HG03457 (cell line): ENCODE measurements around the gene GMPPB.

Experiments used
- ATAC-seq: cut with Tn5 transposase; IDR thresholded peaks from one replicate; pipeline ENCODE4 v1.9.1; 2021; ENCODE audit warnings: moderate number of reproducible peaks; ENCODE audit not compliant: unreplicated experiment

GMPPB gene

GRCh38 chr3:49729966-49730609 lies 6.3 kb upstream of the GMPPB start:
- no peak for ATAC-seq

GRCh38 chr3:49727924-49728361 lies 4.2 kb upstream of the GMPPB start:
- no peak for ATAC-seq

GRCh38 chr3:49727154-49727923 lies 3.6 kb upstream of the GMPPB start:
- ATAC-seq, result no peak

GRCh38 chr3:49725906-49726681 lies 2.3 kb upstream of the GMPPB start:
- ATAC-seq, result no peak

DNA sequence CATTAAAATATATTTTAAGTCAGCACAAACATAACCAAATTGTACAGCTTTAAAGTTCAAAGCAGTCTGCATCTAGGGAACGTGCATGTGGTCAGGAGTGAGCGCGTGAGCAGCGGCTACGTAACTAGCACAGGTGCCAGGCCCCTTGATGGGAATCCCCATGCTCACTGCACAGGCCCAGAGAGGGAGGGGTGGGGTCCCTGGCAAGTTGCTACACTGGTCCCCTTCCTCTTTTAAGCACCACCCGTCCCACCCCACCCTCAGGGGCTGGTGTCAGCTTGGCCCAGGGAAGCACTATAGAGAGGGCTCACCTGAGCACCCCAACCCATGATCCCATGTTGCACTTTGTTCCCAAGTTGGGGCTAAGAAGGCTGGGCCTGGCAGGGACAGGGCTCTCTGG lies 835 bp upstream of the GMPPB start:
- no peak for ATAC-seq

DNA sequence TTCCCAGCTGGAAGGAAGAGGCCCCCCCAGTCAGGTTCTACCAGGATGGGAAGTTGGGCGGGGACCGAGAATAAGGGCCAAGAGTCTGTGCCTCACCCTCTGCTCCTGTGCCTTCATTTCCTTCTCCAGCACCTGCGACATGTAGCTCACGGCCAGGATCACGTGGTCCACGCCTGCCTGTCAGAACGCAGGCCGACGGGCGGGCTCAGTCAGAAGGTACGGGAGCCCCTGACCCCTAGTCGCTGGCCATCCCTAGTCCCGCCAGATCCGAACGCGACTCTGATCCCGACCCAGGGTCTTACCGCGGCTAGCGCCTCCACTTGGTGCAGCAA lies 489 bp downstream of the GMPPB start:
- no peak for ATAC-seq

DNA sequence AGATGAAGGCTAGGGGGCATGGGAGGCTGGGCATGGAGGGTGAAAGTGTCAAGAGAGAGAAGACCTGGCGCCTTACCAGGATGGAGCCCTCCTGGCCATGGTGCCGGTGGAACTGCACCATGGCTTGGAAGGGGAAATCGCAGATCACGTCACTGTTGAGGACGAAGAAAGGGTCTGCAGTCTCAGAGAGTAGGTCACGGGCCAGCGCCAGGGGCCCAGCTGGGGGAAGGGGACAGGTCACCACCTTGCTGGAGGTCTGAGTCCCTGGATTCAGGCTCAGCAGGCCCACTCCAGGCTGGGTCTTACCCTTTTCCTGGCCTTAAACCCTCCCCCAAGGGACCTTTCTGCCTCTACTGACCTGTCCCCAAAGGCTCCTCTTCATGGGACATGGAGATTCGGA lies 855 bp downstream of the GMPPB start:
- no peak for ATAC-seq

DNA sequence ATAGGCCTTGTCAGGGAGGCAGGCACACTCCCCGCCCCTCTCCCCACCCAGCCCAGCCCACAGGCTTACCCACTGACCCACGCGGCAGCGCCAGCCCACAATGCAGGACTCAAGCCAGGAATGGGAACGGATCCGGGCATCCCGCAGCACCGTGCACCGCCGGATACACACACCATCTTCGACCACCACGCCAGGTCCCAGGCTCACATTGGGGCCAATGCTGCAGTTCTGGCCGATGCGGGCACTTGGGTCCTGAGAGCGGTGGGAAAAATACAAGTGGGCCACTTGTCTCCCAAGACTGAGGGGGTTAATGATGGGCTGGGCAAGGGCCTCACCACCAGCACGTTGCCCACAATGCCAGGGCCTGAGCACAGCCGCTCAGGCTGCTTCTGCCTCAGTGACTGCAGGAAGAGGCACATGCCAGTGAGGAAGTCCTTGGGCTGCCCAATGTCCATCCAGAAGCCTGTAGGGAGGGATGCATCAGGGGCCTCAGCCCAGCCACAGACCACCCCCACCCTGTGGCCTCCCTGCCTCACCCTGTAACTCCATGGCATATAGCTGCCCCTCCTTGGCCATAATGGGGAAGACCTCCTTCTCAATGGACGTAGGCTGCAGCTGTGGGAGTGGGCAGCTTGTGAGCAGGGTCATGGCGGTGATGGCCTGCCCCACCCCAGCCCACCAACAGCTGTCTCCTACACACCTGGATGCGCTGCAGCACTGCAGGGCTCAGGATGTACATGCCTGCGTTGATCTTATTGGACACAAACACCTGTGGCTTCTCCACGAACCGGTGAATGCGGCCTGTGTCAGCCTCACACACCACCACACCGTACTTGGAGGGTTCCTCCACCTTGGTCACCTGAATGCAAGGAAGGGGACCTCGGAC lies 1.6 kb downstream of the GMPPB start:
- ATAC-seq, result no peak

DNA sequence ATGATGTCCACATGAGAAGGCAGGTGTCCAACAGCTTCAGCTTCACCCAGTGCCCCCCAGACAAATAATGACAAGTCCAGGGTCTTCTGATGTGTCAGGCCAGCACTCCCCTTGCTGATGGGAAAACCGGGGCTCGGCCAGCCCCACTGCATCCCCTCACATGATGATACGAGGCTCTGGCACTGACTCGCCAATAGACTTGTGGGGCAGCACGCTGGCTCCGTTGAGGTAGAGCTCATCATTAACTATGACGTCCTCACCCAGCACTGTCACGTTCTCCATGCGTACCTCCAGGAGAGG lies 2.2 kb downstream of the GMPPB start:
- no peak for ATAC-seq

DNA sequence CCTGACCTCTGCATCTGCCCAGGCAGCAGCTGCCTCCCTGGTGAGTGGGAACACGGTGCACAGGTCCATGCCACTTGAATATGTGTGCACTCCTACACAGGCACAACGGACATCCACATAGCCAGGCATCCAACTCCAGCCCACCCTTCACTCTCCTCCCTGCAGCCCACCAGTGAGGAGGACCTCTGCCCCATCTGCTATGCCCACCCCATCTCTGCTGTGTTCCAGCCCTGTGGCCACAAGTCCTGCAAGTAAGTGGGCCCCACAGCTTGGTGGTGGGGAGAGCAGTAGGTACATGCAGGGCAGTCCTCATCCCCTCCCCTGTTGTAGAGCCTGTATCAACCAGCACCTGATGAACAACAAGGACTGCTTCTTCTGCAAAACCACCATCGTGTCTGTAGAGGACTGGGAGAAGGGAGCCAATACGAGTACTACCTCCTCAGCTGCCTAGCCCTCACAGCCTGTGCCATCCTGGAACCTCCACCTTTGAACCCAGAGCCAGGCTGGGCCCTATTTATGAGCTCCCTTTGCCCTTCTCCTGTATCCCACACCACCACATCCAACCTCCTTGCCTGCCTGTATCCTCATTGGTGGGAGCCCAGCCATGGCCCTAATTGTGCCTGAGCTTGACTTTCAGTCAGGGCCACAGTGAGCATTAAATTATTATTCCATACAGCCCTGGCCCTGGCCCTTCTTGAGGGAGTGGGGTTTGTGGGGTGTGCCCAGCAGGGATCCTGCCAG lies 2.7 kb downstream of the GMPPB start:
- ATAC-seq, result no peak

DNA sequence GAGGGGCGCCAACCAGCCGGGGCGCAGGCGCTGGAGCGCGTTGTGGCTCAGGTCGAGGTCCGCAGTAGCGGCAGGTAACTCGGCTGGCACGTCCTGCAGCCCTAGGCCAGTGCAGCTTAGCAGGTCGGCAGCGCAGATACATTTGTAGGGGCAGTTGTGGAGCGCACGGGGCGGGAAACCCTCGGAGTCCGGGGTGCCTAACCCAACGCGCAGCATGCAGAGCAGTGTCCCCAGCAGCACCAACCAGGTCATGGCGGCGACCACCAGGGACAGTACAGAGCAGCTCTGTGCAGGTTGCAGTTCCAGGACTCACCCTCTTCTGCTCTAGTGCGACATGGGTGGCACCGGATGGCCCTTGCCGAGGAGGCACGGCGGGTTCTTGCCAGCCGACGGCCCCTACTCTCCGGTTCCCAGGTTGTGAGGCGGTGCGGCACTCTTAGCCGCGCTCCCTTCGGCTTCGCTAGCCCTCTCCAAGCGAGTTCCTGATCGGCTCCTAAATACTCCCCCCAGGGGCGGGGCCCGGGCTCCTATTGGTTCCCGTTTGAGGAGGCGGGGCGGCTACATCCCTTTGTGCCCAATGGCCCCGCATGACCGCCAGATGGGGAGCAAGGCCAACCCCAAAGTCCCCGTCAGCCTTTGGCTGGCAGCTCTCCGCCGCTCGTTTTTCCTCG lies 4.4 kb downstream of the GMPPB start, which contains the start of gene AMIGO3:
Gene AMIGO3 (minus strand): TSS at position 471 of the 671 bp plus-strand sequence. CDS start 219 bp downstream, at position 252.
- ATAC-seq, result peak; percentile 35

- no peak for ATAC-seq
Observed at GRCh38 chr3:49718858-49719213, 4.9 kb downstream of the GMPPB start.

DNA sequence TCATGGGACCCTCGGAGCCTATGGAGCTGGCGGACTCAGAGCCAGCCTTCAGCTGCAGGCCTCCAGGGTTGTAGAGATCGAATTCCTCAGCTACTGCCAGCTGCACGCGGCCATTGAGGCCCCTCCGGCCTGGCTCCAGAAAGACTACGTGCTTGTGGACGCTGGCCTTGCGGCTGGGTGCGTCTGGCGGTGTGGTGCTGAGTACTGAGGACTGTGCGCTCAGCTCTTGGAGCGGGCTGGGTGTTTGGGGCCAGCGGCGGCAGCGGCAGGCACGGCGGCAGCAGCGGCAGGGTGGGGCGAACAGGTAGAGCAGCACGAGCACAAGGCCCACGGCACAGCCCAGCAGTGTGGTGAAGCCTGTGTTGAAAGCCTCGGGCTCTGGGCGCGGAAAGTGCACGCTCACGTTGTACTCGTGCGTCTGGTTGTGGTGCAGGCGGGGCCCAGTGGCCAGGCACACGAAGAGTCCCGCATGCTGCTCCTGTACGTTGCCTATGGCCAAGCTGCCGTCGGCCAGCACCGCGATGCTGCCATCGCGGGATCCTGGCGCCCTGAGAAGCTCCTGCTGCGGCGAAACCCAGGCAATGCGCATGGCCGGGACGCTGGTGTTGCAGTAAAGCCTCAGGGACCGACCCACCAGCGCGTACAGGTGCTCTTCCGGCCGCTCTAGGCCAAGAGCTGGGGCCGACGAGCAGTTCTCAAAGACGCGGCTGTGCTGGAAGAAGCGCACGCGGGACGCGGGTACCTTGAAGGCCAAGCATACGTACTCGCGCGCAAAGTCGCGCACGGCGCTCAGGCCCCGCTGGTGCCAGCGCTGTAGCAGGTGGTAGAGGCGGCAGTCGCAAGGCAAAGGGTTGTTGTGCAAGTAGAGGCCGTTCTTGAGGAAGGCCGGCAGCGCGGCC lies 5.5 kb downstream of the GMPPB start:
- ATAC-seq, result no peak

GRCh38 chr3:49717211-49717958 lies 6.4 kb downstream of the GMPPB start:
- no peak for ATAC-seq

DNA sequence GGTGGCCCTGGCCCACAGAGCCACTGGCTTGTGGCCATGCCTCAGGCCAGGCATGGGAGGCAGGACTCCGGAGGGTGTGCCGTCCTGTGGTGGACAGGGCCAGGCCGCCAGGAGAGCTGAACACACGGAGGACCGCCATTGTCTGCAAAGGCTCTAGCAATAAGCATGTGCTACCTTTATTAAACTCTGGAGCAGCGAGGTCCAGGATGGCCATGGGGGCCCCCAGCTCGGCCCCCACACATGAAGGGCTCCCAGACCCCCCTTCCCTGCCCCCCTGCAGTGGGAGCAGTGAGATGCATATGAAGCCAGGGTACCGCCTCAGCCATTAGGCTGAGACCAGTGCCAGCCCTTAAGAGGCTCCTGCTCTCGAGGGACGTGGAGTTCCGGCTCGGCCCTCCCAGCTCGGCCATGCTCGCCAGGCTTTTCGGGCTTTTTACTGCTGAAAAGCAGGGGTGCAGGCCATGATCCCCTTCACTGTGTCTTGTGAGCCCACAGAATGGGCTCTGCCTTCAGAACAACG lies 7.0 kb downstream of the GMPPB start:
- no peak for ATAC-seq

DNA sequence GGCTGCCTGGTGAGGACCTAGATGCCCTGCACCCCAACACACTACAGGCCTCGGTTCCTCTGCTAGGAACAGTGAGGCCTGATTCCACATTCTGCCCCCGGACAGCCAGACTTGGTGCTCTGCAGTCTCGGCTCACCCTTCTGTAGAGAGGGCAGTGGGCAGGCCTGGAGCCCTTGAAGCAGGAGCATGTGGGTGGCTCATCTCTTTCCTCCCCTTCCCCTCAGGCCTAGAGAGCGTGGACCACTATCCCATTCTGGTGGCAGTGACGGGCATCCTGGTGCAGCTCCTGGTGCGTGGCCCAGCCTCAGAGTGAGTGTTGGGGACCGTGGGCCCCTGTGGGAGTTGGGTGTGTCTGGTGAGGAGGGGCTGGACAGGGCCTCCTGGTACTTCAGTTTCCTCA lies 7.6 kb downstream of the GMPPB start:
- ATAC-seq, result no peak

DNA sequence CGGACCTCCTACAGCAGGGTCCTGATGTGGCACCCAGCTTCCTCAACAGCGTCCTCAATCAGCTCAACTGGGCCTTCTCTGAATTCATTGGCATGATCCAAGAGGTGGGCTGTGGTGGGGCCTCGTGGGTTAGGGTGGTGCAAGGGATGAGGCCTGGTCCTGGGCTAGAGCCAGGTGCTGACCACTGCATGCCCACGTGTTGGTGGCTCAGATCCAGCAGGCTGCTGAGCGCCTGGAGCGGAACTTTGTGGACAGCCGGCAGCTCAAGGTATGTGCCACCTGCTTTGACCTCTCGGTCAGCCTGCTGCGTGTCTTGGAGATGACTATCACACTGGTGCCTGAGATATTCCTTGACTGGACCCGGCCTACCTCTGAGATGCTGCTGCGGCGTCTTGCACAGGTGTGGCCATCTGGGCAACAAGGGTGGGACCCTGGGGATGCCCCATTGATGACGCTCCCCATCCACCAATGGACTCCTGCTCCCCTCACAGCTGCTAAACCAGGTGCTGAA lies 8.1 kb downstream of the GMPPB start:
- ATAC-seq, result no peak
